ENCODE results near the gene KNSTRN.

KNSTRN gene

DNA sequence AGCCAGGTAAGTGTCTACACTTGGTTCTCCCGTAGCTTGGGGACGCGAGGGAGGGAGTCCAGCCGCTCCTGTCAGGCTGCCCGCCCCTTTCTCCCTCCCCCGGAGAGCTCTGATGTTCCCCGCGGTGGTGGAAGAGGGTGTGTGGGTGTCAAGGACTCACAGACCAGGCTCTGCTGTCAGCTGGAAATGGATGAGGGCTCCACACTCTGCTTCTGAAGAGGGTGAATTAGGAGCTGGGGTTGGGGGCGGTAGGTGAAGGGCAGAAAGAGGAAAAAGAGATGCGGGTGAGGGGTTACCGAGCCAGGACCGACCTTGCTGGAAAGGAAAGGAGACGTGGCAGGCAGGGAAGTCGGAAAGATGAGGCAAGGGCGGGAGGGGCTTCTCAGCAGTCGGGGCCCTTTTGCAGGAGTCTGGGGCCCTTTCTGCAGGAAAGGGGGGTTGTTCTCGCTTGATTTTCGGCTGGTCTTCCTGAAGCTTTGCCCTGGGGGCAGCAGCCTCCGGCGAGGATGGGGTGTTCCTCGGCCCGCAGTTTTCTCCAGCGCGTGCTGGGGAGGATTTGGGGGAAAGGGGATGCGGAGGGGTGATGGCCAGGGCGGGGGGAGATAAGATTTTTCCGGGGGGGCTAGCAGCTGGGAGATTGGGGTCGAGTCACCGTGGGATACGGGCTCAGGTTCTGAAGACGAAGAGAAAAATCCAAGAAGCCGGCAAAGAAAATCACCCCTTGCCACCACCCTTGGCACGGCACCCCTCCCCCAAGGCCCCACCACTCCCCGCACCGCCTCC is 57.6 kb downstream of the KNSTRN start:
- ChIA-PET CTCF (interaction anchor here (0.9 to 1.4 kb wide), 3 partner anchors 9 to 67 kb away, joined by 3 to 6 read pairs (median 4); no protein-coding TSS in a partner anchor), POLR2A (interaction anchor here (0.5 to 2.2 kb wide), 9 partner anchors 9 to 458 kb away, joined by 3 to 12 read pairs (median 3); partner anchors contain the start of genes CCDC32, CHST14 and IVD)
- peak overlapping the region; percentile 42 for H3K4me3 ChIP-seq (ENCODE audit: low read depth, low read length)
- no peaks in the 10 kb centered on the region for H3K9me3 ChIP-seq (ENCODE audit: control insufficient read depth, insufficient read depth, low read depth, low read length)
- H3K27ac ChIP-seq (ENCODE audit: extremely low read depth, low read depth, low read length) = peak overlapping the region; percentile 46; the same call in 1 of the 2 replicates
- peaks cover 15% of the 10 kb centered on the region for H3K4me1 ChIP-seq (ENCODE audit: control insufficient read depth, insufficient read depth, low read length)
- no peaks in the 10 kb centered on the region for H3K36me3 ChIP-seq (ENCODE audit: control insufficient read depth in 2 of 2, insufficient read depth in 1 of 2, low read length in 2 of 2)
- TF ChIP-seq KLF10 (tag by site-specific recombination; IDR thresholded peaks at IDR 0.05) (no peak), ZNF629 (tag by site-specific recombination; IDR thresholded peaks at IDR 0.05) (no peak), ZNF214 (tag by site-specific recombination; IDR thresholded peaks at IDR 0.05; ENCODE audit: borderline replicate concordance) (no peak), ZNF324 (tag by site-specific recombination; IDR thresholded peaks at IDR 0.05) (no peak), ZNF623 (tag by site-specific recombination; IDR thresholded peaks at IDR 0.05) (no peak), ZNF366 (tag by site-specific recombination; conservative IDR thresholded peaks at IDR 0.05) (peak; percentile 51), ZEB2 (tag by site-specific recombination; IDR thresholded peaks at IDR 0.05) (no peak), SP7 (tag by site-specific recombination; IDR thresholded peaks at IDR 0.05) (no peak; the same call in 1 of the 2 replicates), PRDM4 (tag by site-specific recombination; IDR thresholded peaks at IDR 0.05) (no peak), KLF9 (tag by site-specific recombination; IDR thresholded peaks at IDR 0.05; ENCODE audit: low read depth) (peak; percentile 58; the same call in 1 of the 2 replicates), ZNF596 (tag by site-specific recombination; IDR thresholded peaks at IDR 0.05) (no peak), ZNF530 (tag by site-specific recombination; IDR thresholded peaks at IDR 0.05; ENCODE audit: low read depth) (no peak), ZBTB17 (tag by site-specific recombination; IDR thresholded peaks at IDR 0.05) (peak; percentile 79), ZBTB20 (tag by site-specific recombination; IDR thresholded peaks at IDR 0.05) (peak; percentile 91), PRDM10 (tag by site-specific recombination; IDR thresholded peaks at IDR 0.05) (peak; percentile 87), ZNF670 (tag by site-specific recombination; IDR thresholded peaks at IDR 0.05; ENCODE audit: low read depth) (no peak), ZBTB48 (tag by site-specific recombination; IDR thresholded peaks at IDR 0.05) (peak; percentile 15; the same call in 1 of the 2 replicates), EGR2 (tag by site-specific recombination; IDR thresholded peaks at IDR 0.05; ENCODE audit: low read depth) (peak; percentile 86), ZNF513 (tag by site-specific recombination; IDR thresholded peaks at IDR 0.05) (no peak), ZFHX2 (tag by site-specific recombination; conservative IDR thresholded peaks at IDR 0.05) (peak; percentile 90), IKZF3 (tag by site-specific recombination; IDR thresholded peaks at IDR 0.05) (no peak), ZNF121 (tag by site-specific recombination; IDR thresholded peaks at IDR 0.05) (no peak)
- TF ChIP-seq, protein P1, sequence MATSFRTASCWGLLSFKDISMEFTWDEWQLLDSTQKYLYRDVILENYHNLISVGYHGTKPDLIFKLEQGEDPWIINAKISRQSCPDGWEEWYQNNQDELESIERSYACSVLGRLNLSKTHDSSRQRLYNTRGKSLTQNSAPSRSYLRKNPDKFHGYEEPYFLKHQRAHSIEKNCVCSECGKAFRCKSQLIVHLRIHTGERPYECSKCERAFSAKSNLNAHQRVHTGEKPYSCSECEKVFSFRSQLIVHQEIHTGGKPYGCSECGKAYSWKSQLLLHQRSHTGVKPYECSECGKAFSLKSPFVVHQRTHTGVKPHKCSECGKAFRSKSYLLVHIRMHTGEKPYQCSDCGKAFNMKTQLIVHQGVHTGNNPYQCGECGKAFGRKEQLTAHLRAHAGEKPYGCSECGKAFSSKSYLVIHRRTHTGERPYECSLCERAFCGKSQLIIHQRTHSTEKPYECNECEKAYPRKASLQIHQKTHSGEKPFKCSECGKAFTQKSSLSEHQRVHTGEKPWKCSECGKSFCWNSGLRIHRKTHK (tag by site-specific recombination; IDR thresholded peaks at IDR 0.05) = no peak
- TF ChIP-seq, protein P2, sequence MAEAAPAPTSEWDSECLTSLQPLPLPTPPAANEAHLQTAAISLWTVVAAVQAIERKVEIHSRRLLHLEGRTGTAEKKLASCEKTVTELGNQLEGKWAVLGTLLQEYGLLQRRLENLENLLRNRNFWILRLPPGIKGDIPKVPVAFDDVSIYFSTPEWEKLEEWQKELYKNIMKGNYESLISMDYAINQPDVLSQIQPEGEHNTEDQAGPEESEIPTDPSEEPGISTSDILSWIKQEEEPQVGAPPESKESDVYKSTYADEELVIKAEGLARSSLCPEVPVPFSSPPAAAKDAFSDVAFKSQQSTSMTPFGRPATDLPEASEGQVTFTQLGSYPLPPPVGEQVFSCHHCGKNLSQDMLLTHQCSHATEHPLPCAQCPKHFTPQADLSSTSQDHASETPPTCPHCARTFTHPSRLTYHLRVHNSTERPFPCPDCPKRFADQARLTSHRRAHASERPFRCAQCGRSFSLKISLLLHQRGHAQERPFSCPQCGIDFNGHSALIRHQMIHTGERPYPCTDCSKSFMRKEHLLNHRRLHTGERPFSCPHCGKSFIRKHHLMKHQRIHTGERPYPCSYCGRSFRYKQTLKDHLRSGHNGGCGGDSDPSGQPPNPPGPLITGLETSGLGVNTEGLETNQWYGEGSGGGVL (tag by site-specific recombination; IDR thresholded peaks at IDR 0.05) = peak; percentile 74
- TF ChIP-seq, protein P3, sequence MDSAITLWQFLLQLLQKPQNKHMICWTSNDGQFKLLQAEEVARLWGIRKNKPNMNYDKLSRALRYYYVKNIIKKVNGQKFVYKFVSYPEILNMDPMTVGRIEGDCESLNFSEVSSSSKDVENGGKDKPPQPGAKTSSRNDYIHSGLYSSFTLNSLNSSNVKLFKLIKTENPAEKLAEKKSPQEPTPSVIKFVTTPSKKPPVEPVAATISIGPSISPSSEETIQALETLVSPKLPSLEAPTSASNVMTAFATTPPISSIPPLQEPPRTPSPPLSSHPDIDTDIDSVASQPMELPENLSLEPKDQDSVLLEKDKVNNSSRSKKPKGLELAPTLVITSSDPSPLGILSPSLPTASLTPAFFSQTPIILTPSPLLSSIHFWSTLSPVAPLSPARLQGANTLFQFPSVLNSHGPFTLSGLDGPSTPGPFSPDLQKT (IDR thresholded peaks at IDR 0.05; ENCODE audit: borderline replicate concordance, low read depth, low read length) = no peak
